ENCODE measurements around the gene DDX39A. TPM values are rescaled to one million over a fixed set of nuclear protein-coding genes. Genes with fewer than 3 reads are reported as not detected.

DDX39A gene
- total and polyA plus RNA-seq, 2 donors (not counting 1 experiment from before 2014, with no cell fraction given) = 178 to 393 TPM

DNA sequence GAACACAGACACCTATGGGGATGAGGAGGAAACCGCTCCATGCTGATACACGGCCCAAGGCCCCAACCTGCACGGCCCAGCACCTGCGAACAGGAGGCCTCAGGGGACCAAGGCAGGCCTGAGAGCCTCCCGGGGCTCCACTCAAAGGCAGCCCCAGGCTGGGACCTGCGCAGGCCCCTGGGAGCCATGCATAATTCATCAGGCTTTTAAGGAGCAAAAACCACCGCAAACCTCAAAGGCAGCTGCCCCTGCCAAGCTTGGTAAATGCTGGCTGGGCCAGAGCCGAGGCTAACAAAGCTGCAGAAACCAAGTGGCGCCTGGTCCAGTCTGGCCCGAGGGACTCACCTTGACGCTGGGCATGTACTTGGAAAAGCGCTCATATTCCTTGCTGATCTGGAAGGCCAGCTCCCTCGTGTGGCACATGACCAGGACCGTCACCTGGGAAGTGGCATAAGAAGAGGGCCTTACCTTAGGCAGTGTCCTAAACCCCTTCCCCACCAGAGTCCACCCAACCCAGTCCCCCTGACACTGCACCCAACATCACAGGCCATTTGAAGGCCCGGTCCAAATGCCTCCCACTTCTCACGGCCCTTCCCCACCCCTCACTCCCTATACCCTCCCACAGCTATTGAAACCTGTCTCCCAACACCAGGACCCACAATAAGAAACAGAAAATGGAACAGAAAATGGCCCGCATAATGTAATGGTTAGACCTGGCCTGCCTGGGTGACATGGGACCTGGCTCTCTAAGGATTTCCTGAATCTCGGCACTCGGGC, 7.8 kb downstream of the DDX39A start:
- H3K9me3 Mint-ChIP-seq (ENCODE audit: insufficient read depth) = no peaks in the 10 kb centered on the region
- no peak for TF ChIP-seq EZH2 (IDR thresholded peaks at IDR 0.05; ENCODE audit: borderline replicate concordance, insufficient read depth, low read depth, low read length, poor library complexity, severe bottlenecking)
- TF ChIP-seq, protein P1, sequence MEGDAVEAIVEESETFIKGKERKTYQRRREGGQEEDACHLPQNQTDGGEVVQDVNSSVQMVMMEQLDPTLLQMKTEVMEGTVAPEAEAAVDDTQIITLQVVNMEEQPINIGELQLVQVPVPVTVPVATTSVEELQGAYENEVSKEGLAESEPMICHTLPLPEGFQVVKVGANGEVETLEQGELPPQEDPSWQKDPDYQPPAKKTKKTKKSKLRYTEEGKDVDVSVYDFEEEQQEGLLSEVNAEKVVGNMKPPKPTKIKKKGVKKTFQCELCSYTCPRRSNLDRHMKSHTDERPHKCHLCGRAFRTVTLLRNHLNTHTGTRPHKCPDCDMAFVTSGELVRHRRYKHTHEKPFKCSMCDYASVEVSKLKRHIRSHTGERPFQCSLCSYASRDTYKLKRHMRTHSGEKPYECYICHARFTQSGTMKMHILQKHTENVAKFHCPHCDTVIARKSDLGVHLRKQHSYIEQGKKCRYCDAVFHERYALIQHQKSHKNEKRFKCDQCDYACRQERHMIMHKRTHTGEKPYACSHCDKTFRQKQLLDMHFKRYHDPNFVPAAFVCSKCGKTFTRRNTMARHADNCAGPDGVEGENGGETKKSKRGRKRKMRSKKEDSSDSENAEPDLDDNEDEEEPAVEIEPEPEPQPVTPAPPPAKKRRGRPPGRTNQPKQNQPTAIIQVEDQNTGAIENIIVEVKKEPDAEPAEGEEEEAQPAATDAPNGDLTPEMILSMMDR (IDR thresholded peaks at IDR 0.05) = no peak
- intact Hi-C loops (cut with micrococcal nuclease) = no loop called here
- Histone ChIP-seq H4K20me1 (ENCODE audit: control insufficient read depth, insufficient read depth, low read length, poor library complexity, severe bottlenecking) (peaks cover 100% of the 10 kb centered on the region), H3K4me1 (ENCODE audit: control insufficient read depth in 2 of 2, insufficient read depth in 2 of 2, low read length in 2 of 2) (peaks cover 27 to 49% of the 10 kb centered on the region in 2 donors), H3K9ac (ENCODE audit: low read length) (no peak overlapping the region), H3K79me2 (ENCODE audit: control insufficient read depth, insufficient read depth, low read length) (peaks cover 59% of the 10 kb centered on the region), H3K4me2 (replicated peaks; ENCODE audit: low read depth, low read length, poor library complexity, severe bottlenecking) (no peak overlapping the region), H3K27ac (ENCODE audit: low read length in 2 of 2) (no peak overlapping the region), H3K27me3 (replicated peaks in 1 of 4; ENCODE audit: control extremely low read depth in 1 of 4, control insufficient read depth in 3 of 4, insufficient read depth in 4 of 4, low read length in 3 of 4) (no peaks in the 10 kb centered on the region), H3K9me3 (ENCODE audit: control extremely low read depth in 1 of 3, control insufficient read depth in 2 of 3, insufficient read depth in 1 of 3, low read length in 2 of 3) (peaks cover 0 to 7% (median 0%) of the 10 kb centered on the region in 3 donors), H2AFZ (ENCODE audit: insufficient read depth, low read depth, low read length, poor library complexity, severe bottlenecking) (no peak overlapping the region), H3K4me3 (ENCODE audit: control extremely low read depth in 1 of 5, extremely low read depth in 1 of 5, insufficient read depth in 1 of 5, low read depth in 2 of 5, low read length in 4 of 5) (no peak overlapping the region), H3K36me3 (replicated peaks in 1 of 2; ENCODE audit: control extremely low read depth in 1 of 2, control insufficient read depth in 1 of 2, extremely low read depth in 1 of 2, insufficient read depth in 2 of 2, low read length in 1 of 2) (peaks cover 0 to 88% of the 10 kb centered on the region in 2 experiments)
- H3K4me3 Mint-ChIP-seq = no peak overlapping the region
- ChIA-PET CTCF (interaction anchor here (1.4 to 2.5 kb wide), 2 partner anchors 50 to 275 kb away, joined by 3 to 8 read pairs; partner anchors contain the start of gene ASF1B), POLR2A (interaction anchor here (1.3 kb wide), 1 partner anchor 30 kb away, joined by 5 read pairs; no protein-coding TSS in a partner anchor)
- 82% methylated on average over 19 of the region's 19 CpGs for WGBS (ENCODE audit: insufficient coverage)
- ATAC-seq (ENCODE audit: low read depth) (no peak), DNase-seq (peak; percentile 39)
- H3K27me3 Mint-ChIP-seq = no peaks in the 10 kb centered on the region
- H3K4me1 Mint-ChIP-seq = peaks cover 58% of the 10 kb centered on the region
- H3K27ac Mint-ChIP-seq = peak overlapping the region; percentile 5
